Putamen (tissue), 1 donor: ENCODE results near the gene ST3GAL2.
A peak's percentile ranks its signal among the peaks of the same experiment; 100 is the strongest.
"Not testable (repeated sequence)": the region's sequence is repeated elsewhere in the genome, so short reads cannot be mapped to it uniquely, and the experiment has no call there.

Experiments used
- DNase-seq: peaks from one replicate; pipeline ENCODE4 v3.0.0-alpha.2; 2016; ENCODE audit warnings: low spot score

ST3GAL2 gene

GRCh38 chr16:70386289-70386986 is 52.5 kb downstream of the ST3GAL2 start:
- not testable (repeated sequence) for DNase-seq

DNA sequence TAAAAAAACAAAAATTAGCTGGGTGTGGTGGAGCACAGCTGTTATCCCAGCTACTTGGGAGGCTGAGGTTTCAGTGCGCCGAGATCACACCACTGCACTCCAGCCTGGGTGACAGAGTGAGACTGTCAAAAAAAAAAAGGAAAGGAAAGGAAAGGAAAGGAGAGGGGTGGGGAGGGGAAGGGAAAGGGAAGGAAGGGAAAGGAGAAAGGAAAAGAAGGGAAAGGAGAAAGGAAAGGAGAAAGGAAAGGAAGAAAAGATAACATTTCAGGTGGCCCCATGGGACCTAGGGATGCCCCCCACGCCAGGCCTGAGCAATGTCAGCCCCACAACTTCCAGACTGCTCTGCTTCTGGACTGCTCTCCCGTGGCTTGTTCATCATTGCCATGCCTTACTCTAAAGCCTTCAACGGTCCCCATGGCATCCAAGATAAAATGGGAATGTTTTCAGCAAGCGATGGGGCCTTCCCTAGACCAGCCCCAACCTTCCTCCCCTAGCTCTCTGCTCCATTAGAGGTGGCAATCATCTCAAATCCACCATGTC is 55.4 kb downstream of the ST3GAL2 start:
- no peak for DNase-seq

GRCh38 chr16:70381604-70382342 is 57.1 kb downstream of the ST3GAL2 start:
- no peak for DNase-seq

- DNase-seq, result peak; percentile 97
Observed at GRCh38 chr16:70380919-70381603, 57.8 kb downstream of the ST3GAL2 start.

GRCh38 chr16:70380248-70380918 is 58.5 kb downstream of the ST3GAL2 start:
- peak; percentile 45 for DNase-seq

- DNase-seq, result no peak
Observed at GRCh38 chr16:70378869-70379493, 59.9 kb downstream of the ST3GAL2 start.

DNA sequence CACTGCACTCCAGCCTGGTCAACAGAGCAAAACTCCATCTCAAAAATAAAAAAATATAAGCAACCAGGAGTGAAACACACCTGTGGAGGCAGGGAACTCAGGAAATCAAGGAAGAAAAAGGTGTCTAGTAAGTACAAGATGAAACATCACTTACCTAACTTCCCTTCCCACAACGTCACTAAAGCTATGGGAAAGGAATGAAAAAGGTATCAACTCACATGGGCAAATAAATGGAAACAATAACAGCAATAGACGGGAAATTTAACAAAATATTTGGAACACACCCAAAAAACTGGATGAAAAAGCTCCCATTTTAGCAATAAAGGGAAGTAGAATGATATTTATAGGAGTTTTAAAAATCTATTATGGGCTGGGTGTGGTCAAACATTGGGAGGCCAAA is 61.1 kb downstream of the ST3GAL2 start:
- no peak for DNase-seq

DNA sequence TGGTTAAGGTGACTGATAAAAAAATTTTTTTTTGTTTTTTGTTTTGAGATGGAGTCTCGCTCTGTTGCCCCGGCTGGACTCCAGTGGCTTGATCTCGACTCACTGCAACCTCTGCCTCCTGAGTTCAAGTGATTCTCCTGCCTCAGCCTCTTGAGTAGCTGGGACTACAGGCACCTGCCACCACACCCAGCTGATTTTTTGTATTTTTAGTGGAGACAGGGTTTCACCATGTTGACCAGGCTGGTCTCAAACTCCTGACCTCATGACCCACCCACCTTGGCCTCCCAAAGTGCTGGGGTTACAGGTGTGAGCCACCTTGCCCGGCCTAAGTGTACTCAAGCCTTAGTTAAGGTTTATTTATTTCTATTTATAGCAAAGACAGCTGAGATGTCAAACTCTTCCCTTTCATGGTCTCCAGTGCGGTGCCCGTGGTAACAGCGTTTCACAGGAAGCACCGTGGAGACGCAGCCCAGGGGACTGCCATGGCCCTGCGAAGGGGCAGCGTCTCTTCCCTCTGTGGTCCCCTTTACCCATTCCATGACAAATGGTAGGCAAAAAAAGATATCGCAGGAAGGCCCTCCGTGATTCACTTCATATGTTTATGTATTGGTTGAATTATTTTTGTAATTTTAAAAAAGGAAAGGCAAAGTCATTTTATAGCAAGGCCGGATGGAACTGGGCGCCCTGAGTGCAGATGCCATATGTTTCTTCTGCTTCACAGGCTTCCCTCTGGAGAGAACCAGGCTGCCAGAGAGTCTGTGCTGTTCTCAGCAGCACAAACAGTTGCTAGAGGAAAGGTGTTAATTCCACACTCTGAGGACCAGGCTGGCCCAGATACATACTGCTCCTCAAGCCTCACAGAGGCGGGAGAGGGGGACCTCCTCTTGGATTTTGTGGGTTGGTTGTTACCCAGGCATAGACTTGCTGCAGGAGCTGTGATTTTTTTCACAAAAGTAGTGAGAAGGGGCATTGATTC is 63.0 kb downstream of the ST3GAL2 start:
- no peak for DNase-seq

GRCh38 chr16:70374213-70374612 is 64.7 kb downstream of the ST3GAL2 start:
- DNase-seq, result no peak

DNA sequence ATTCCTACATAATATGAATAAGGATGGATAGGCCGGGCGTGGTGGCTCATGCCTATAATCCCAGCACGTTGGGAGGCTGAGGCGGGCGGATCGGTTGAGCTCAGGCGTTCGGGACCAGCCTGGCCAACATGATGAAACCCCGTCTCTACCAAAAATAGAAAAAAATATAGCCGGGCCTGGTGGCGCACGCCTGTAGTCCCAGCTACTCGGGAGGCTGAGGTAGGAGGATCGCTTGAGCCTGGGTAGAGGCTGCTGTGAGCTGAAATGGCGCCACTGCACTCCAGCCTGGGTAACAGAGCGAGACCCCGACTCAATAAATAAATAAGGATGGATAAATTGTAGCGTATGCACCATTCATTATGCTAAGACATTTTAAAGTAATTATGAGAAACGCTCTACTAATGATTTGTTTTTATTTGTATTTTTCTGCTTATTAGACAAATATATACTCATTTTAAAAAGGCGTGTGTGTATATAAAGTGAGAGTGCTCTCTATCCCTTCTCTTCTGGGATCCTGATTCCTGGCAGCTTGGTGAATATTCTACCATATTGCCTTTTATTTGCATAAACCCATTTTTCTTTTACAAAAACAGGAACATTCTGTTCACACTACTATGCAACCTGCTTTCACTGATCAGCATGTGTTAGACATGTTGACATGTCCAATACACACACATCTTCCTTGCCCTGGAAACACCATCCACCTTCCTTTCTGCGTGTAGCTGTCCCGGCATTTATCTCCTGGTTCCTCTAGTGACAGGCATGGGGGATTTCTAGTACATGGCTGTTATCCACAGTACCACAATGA is 65.8 kb downstream of the ST3GAL2 start:
- no peak for DNase-seq

DNA sequence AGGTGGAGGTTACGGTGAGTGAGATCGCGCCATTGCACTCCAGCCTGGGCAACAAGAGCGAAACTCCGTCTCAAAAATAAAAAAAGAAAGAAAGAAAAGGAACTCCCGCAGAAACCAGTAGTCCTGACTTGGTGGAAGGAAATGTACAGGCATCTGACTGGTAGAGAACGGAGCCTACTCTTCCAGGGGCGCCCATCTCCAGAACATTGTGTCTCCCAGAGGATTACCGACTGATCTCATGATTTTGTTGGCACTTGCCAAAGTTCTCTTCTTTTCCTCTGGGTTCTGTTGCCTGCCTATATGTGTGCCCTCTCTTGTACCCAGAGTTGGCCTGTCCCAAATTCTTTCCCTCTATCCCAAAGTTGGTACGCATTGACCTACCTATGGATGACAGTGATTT is 68.0 kb downstream of the ST3GAL2 start:
- no peak for DNase-seq

GRCh38 chr16:70370145-70370544 is 68.8 kb downstream of the ST3GAL2 start:
- not testable (repeated sequence) for DNase-seq

DNA sequence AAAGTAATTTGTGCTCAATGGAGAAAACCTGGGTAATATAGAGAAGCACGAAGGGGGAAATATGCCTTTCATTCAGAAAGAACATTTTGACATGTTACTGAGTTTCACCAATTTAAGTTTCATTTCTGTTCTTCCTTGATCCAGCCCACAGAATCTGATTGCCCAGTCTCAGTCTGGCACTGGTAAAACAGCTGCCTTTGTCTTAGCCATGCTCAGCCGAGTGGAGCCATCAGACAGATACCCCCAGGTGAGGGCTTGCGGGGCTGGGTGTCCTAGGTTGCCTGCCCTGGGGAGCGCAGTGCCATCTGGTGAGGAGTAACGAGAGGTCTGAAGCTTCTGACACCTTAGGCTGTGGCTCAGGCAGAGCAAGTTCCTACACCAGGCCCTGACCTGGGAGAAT is 74.5 kb downstream of the ST3GAL2 start:
- DNase-seq, result no peak

- no peak for DNase-seq
Observed at GRCh38 chr16:70359552-70359951, 79.3 kb downstream of the ST3GAL2 start.

DNA sequence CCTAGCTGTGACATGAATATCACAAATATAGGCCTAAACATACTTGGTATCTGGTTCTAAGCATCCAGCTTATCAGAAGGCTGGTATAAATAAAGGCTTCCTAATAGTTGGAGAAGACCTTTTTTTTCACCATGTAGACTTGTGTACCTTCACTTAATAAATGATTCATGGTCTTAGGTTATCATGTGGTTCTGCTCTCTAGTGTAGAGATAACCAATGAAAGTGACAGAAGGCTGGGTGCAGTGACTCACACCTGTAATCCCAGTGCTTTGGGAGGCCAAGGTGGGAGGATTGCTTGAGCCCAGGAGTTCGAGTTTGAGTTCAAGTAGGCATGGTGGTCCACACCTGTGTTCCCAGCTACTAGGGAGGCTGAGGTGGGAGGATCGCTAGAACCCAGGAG is 89.1 kb downstream of the ST3GAL2 start:
- DNase-seq, result no peak

GRCh38 chr16:70348991-70349390 is 89.9 kb downstream of the ST3GAL2 start:
- DNase-seq, result no peak

GRCh38 chr16:70345840-70346239 is 93.1 kb downstream of the ST3GAL2 start:
- DNase-seq, result no peak

GRCh38 chr16:70342016-70342415 is 96.9 kb downstream of the ST3GAL2 start:
- DNase-seq, result no peak

DNA sequence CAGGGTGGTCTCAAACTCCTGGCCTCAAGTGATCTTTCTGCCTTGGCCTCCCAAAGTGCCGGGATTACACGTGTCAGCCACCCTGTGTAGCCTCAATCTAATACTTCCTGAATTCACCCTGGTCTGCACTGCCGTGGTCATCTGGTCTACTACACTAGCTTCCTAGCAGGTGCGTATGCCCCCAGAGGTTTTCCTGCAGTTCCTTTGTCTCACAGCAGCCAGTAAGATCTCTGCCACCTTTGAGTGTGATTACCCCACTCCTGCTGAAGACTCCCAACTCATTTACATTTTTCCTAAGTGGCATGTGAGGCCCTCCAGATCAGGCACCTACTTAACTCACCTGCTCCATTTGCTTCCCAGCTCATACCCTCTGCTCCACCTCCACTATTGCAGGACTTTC is 97.3 kb downstream of the ST3GAL2 start:
- no peak for DNase-seq

DNA sequence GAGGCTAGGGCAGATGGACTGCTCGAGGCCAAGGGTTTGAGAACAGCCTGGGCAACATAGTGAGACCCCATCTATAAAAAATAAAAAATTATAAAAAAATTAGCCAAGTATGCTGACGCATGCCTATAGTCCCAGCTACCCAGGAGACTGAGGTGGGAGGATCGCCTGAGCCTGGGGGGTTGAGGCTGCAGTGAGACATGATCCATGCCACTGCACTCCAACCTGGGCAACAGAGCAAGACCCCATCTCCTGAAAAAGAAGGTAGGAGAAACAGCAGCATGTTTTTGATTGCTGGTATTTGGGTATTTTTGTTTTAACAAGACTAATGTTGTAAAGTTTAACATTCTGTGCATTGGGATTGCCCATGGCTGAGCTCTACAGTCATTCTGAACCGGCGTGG is 101.1 kb downstream of the ST3GAL2 start:
- no peak for DNase-seq
